Endodermal cell (in vitro differentiated cells): ENCODE measurements around the gene VPS51. TPM values are rescaled to one million over a fixed set of nuclear protein-coding genes. Genes with fewer than 3 reads are reported as not detected.

ENCODE experiments used
- DNase-seq: peaks from one replicate; pipeline ENCODE4 v3.0.0-alpha.2; 2017
- H3K27ac ChIP-seq: 2 replicates; pipeline ENCODE4 v1.5.1; 2013; ENCODE audit warnings: mild to moderate bottlenecking, low read depth, low read length, moderate library complexity
- H3K27me3 ChIP-seq: 2 replicates; pipeline ENCODE4 v1.6.1; 2013; ENCODE audit warnings: mild to moderate bottlenecking, low read length, moderate library complexity; ENCODE audit not compliant: insufficient read depth, control insufficient read depth, poor library complexity, severe bottlenecking
- H3K36me3 ChIP-seq: 2 replicates; pipeline ENCODE4 v1.7.0; 2013; ENCODE audit warnings: mild to moderate bottlenecking, low read length, moderate library complexity; ENCODE audit not compliant: control insufficient read depth, insufficient read depth
- H3K4me1 ChIP-seq: one replicate; pipeline ENCODE4 v1.7.0; 2013; ENCODE audit warnings: low read length; ENCODE audit not compliant: control insufficient read depth, insufficient read depth
- H3K4me3 ChIP-seq: 2 replicates; pipeline ENCODE4 v1.5.1; 2013; ENCODE audit warnings: mild to moderate bottlenecking, low read length, moderate library complexity
- H3K9ac ChIP-seq: 2 replicates; pipeline ENCODE4 v1.6.1; 2013; ENCODE audit warnings: mild to moderate bottlenecking, low read length, moderate library complexity; ENCODE audit not compliant: poor library complexity, severe bottlenecking; ENCODE audit errors: extremely low read depth
- H3K9me3 ChIP-seq: 2 replicates; pipeline ENCODE4 v1.6.1; 2013; ENCODE audit warnings: mild to moderate bottlenecking, low read length, moderate library complexity; ENCODE audit not compliant: control insufficient read depth
- H3K27ac Mint-ChIP-seq: 2 replicates; pipeline ENCODE4 v1.8.0; 2020; ENCODE audit warnings: mixed read lengths
- H3K27me3 Mint-ChIP-seq: 2 replicates; pipeline ENCODE4 v1.8.0; 2021; ENCODE audit warnings: mild to moderate bottlenecking, mixed read lengths; ENCODE audit not compliant: insufficient read depth
- H3K36me3 Mint-ChIP-seq: 2 replicates; pipeline ENCODE4 v1.8.0; 2020; ENCODE audit warnings: low read depth, mixed read lengths
- H3K4me1 Mint-ChIP-seq: 2 replicates; pipeline ENCODE4 v1.8.0; 2020; ENCODE audit warnings: mixed read lengths
- H3K4me3 Mint-ChIP-seq: 2 replicates; pipeline ENCODE4 v1.8.0; 2020; ENCODE audit warnings: mild to moderate bottlenecking, moderate library complexity, mixed read lengths
- H3K9me3 Mint-ChIP-seq: 2 replicates; pipeline ENCODE4 v1.8.0; 2020; ENCODE audit warnings: mild to moderate bottlenecking, mixed read lengths
- CTCF ChIP-seq: fragments of 200-600 bp; sonication (generic); conservative IDR thresholded peaks from 2 replicates; pipeline ENCODE4 v1.5.0; 2021; ENCODE audit warnings: antibody characterized with exemption, mild to moderate bottlenecking
- WGBS, 2 experiments: methylation state at CpG; one replicate each; pipeline versions ENCODE4 v1.1.5 to v1.1.7; 2013; ENCODE audit warnings: missing lambda C conversion rate in 2 of 2, mixed read lengths in 1 of 2; ENCODE audit not compliant: insufficient coverage in 1 of 2, insufficient read length in 1 of 2; 5-methylcytosine and 5-hydroxymethylcytosine counted together
- total RNA-seq, 2 donors: library from RNA; stranded (reverse); fragmentation: NEBNext Ultra II Directional in 1 of 2; extraction: Animal tissue kit (Norgen Biotek cat#: 25700) in 1 of 2; gene quantifications; 2 replicates in 1 of 2; 3 replicates in 1 of 2; pipeline ENCODE4 v1.2.1, GENCODE V29; 2021

Gene VPS51
- total RNA-seq, 2 donors from 2014 or later = 107 to 113 TPM

DNA sequence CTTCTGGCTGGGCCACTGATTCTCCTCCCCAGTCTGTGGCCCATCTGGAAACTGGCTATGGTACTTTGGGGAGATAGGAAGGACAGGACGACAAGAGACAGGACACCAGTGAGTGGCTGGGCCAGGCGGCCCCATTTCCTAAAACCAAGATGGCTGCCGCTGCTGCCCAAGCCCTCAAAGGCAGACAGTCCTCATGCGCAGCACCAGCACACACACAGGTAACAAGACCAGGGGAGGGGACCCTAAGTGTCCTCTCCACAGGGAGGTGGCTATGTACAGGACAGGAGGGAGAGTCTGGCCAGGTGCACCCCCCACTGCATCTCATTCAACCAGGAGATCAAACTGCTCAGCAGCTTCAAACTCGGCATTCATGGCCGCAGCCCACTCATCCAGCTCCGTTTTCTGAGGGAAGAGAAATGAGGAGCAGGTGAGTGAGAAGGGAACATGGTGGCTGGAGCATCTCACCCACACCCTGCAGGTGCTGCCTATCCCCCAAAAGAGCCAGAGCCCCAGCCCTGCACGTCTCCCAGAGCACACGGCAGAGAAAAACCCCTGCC lies 17.1 kb upstream of the VPS51 start:
- Mint-ChIP-seq H3K4me3 (no peak overlapping the region), H3K36me3 (peaks cover 48% of the 10 kb centered on the region), H3K9me3 (no peaks in the 10 kb centered on the region), H3K27me3 (no peaks in the 10 kb centered on the region), H3K4me1 (peaks cover 8% of the 10 kb centered on the region), H3K27ac (no peak overlapping the region)
- H3K4me3 ChIP-seq = no peak overlapping the region
- no peaks in the 10 kb centered on the region for H3K27me3 ChIP-seq
- no peaks in the 10 kb centered on the region for H3K9me3 ChIP-seq
- no peak overlapping the region for H3K9ac ChIP-seq
- DNase-seq = no peak
- TF ChIP-seq CTCF = no peak
- 93 to 97% methylated on average over 5 to 9 of the region's 9 CpGs for WGBS, 2 experiments
- no peaks in the 10 kb centered on the region for H3K4me1 ChIP-seq
- H3K36me3 ChIP-seq = peaks cover 47% of the 10 kb centered on the region
- H3K27ac ChIP-seq = no peak overlapping the region

DNA sequence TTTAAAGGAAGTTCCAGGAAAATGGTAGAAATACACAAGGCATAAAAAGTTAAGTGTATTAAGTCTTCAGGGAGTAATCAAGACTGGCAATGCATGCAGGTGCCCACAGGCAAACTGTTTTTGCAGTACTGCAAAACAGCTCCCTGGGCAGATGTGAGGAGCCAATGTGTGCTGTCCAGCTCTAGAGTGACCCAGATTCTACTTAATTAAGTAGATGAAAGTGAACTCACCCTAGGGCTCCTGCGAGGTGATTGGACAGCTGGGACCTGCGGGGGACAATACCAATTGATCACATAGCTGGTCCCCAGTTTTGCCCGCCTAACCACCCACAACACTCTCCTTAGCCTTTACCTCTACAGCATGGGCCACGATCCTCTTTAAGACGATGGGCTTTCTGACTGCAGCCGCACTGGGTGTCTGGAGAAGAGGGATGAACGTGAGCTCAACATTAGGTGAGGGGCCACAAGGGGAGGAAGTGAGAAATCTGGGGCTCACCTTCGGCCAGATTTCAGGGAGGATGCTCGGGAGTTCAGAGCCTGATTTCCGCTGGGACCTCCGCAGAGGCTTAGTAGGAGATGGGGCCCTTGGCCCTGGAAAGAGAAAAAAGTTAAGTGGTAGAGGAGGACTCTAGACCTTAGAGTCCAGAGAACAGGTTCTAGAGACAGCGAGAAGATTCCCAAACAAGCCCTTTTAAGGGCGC lies 12.7 kb upstream of the VPS51 start:
- peaks cover 6% of the 10 kb centered on the region for H3K4me1 Mint-ChIP-seq
- no peaks in the 10 kb centered on the region for H3K27me3 ChIP-seq
- peaks cover 55% of the 10 kb centered on the region for H3K36me3 ChIP-seq
- peak overlapping the region; percentile 98 for H3K27ac Mint-ChIP-seq
- DNase-seq = no peak
- H3K4me3 ChIP-seq = peak overlapping the region; percentile 99
- no peaks in the 10 kb centered on the region for H3K4me1 ChIP-seq
- H3K4me3 Mint-ChIP-seq = peak overlapping the region; percentile 91
- WGBS, 2 experiments = 2 to 5% methylated on average over 8 to 13 of the region's 13 CpGs
- H3K9me3 ChIP-seq = no peaks in the 10 kb centered on the region
- TF ChIP-seq CTCF = no peak
- H3K27ac ChIP-seq = no peak overlapping the region
- no peaks in the 10 kb centered on the region for H3K27me3 Mint-ChIP-seq
- H3K9me3 Mint-ChIP-seq = no peaks in the 10 kb centered on the region
- peak overlapping the region; percentile 89 for H3K9ac ChIP-seq
- H3K36me3 Mint-ChIP-seq = peaks cover 42% of the 10 kb centered on the region

DNA sequence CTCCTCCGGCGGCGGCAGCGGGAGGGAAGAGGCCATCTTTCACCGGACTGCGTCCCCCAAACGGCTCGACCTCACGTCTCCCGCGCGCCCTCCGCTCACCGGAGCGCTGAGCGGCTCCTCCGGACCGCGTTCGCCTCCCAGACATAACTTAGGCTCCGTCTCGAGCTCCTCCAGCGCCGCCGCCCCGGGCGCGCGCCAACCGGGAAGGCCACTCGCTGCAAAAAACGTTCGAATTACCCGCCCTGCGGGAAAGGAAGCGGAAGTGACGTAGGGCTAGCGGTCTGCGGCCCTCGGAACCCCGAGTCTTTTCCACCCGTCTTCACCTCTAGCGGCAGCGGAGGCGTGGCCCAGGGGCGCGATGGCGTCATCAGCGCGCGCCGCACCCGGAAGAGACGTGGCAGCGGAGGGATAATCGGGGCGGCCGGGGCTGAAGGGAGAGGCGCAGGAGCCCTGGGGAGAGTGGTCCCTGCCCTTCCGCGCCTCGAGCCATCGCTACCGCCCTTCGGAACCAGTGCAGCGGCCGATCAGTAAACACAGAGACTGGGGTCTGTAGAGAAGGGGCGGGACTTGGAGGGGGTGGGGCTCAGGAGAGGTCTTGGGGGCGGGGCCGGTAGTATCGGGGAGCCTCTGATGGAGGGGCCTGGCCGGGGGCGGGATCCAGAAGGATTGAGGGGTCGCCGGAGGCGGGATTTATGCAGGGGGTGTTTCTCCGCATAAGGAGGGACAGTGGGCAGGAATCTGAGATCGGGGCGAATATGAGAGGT lies 12.0 kb upstream of the VPS51 start, which contains the start of the genes CDCA5 and ZFPL1:
TSS of gene CDCA5 (minus strand) at position 207 of the 764 bp plus-strand sequence. CDS start at position 145, 62 bp downstream.
TSS of gene ZFPL1 (plus strand) at position 389 of the 764 bp plus-strand sequence. CDS start 477 bp downstream, outside the sequence.
- peak; percentile 97 for DNase-seq
- Histone ChIP-seq H3K27ac (peak within 1 kb of the TSS; percentile 50), H3K27me3 (no peaks in the 10 kb centered on the region), H3K9ac (peak within 1 kb of the TSS; percentile 89), H3K4me3 (peak within 1 kb of the TSS; percentile 99), H3K9me3 (no peaks in the 10 kb centered on the region), H3K4me1 (no peaks in the 10 kb centered on the region), H3K36me3 (peaks cover 55% of the 10 kb centered on the region)
- H3K36me3 Mint-ChIP-seq = peaks cover 44% of the 10 kb centered on the region
- H3K4me3 Mint-ChIP-seq = peak within 1 kb of the TSS; percentile 91
- 0% methylated on average over 41 to 79 of the region's 79 CpGs for WGBS, 2 experiments
- no peaks in the 10 kb centered on the region for H3K27me3 Mint-ChIP-seq
- no peaks in the 10 kb centered on the region for H3K9me3 Mint-ChIP-seq
- no peak for TF ChIP-seq CTCF
- H3K27ac Mint-ChIP-seq = peak within 1 kb of the TSS; percentile 98
- H3K4me1 Mint-ChIP-seq = peaks cover 6% of the 10 kb centered on the region
